GM12878 (cell line): Measurements from ENCODE around the gene MTRF1. TPM values are rescaled to one million over a fixed set of nuclear protein-coding genes. Genes with fewer than 3 reads are reported as not detected.

Experiments
- BACH1 ChIP-seq: fragments of 450-650 bp; IDR thresholded peaks from 2 replicates; pipeline ENCODE4 v1.6.1; 2017; ENCODE audit warnings: mild to moderate bottlenecking, borderline replicate concordance
- BRCA1 ChIP-seq: IDR thresholded peaks from 2 replicates; pipeline ENCODE4 v1.6.1; 2011; ENCODE audit warnings: low read depth, low read length, improper control_type of control experiment
- CBX3 ChIP-seq: fragments of 200-600 bp; sonication (generic); IDR thresholded peaks from 2 replicates; pipeline ENCODE4 v1.6.1; 2016; ENCODE audit warnings: low read depth, borderline replicate concordance
- CREB1 ChIP-seq: IDR thresholded peaks from 2 replicates; pipeline ENCODE4 v1.6.1; 2012; ENCODE audit warnings: low read depth, mild to moderate bottlenecking, inconsistent platforms
- ETV6 ChIP-seq, 2 experiments: fragments of 450-650 bp in 1 of 2; IDR thresholded peaks in 1 of 2; conservative IDR thresholded peaks in 1 of 2; 2 replicates each; pipeline ENCODE4 v1.6.1; 2014; ENCODE audit warnings: antibody characterized with exemption in 1 of 2, borderline replicate concordance in 1 of 2, low read depth in 1 of 2, mild to moderate bottlenecking in 1 of 2, moderate library complexity in 1 of 2
- IRF5 ChIP-seq: fragments of 450-650 bp; IDR thresholded peaks from 2 replicates; pipeline ENCODE4 v1.6.1; 2017; ENCODE audit warnings: borderline replicate concordance
- KAT2A ChIP-seq: conservative IDR thresholded peaks from 2 replicates; pipeline ENCODE4 v1.6.1; 2011; ENCODE audit warnings: low read depth, low read length; ENCODE audit not compliant: control insufficient read depth
- KLF5 ChIP-seq: fragments of 450-650 bp; IDR thresholded peaks from 2 replicates; pipeline ENCODE4 v1.6.1; 2014; ENCODE audit warnings: mild to moderate bottlenecking; ENCODE audit not compliant: partially characterized antibody
- RCOR1 ChIP-seq: conservative IDR thresholded peaks from 2 replicates; pipeline ENCODE4 v1.6.1; 2012; ENCODE audit warnings: low read depth, low read length, improper control_type of control experiment
- SIN3A ChIP-seq: IDR thresholded peaks from 2 replicates; pipeline ENCODE4 v1.6.1; 2012; ENCODE audit warnings: low read depth, low read length, improper control_type of control experiment
- SMAD5 ChIP-seq: IDR thresholded peaks from 2 replicates; pipeline ENCODE4 v1.6.1; 2016; ENCODE audit warnings: antibody characterized with exemption, low read depth
- STAT1 ChIP-seq: fragments of 450-650 bp; conservative IDR thresholded peaks from 2 replicates; pipeline ENCODE4 v1.6.1; 2014; ENCODE audit warnings: antibody characterized with exemption, mild to moderate bottlenecking
- TAF1 ChIP-seq: IDR thresholded peaks from 2 replicates; pipeline ENCODE4 v1.6.1; 2011; ENCODE audit warnings: mild to moderate bottlenecking, low read depth, low read length, borderline replicate concordance
- USF2 ChIP-seq: IDR thresholded peaks from 2 replicates; pipeline ENCODE4 v1.6.1; 2011; ENCODE audit warnings: low read depth, low read length, improper control_type of control experiment, borderline replicate concordance
- YBX1 ChIP-seq: fragments of 450-650 bp; IDR thresholded peaks from 2 replicates; pipeline ENCODE4 v1.6.1; 2016; ENCODE audit warnings: antibody characterized with exemption
- ZBED1 ChIP-seq: IDR thresholded peaks from 2 replicates; pipeline ENCODE4 v1.6.1; 2016; ENCODE audit warnings: borderline replicate concordance
- ZBTB11 ChIP-seq: fragments of 450-650 bp; formaldehyde crosslinking; IDR thresholded peaks from 2 replicates; pipeline ENCODE4 v1.5.0; 2022; ENCODE audit warnings: mild to moderate bottlenecking, missing genetic modification characterization
- ZNF274 ChIP-seq: IDR thresholded peaks from one replicate; pipeline ENCODE4 v1.8.0; 2011; ENCODE audit not compliant: insufficient read length, insufficient read depth
- ZNF592 ChIP-seq: fragments of 450-650 bp; IDR thresholded peaks from 2 replicates; pipeline ENCODE4 v1.6.1; 2017; ENCODE audit warnings: mild to moderate bottlenecking, moderate library complexity
- polyA plus RNA-seq, 11 experiments: library from polyadenylated mRNA; depleted of rRNA in 4 of 11; unstranded in 6 of 11; stranded (reverse) in 5 of 11; fragments of >200 nt; fragmentation: Nextera tagmentation in 4 of 11; fragmentation: Illumina TruSeq in 1 of 11; extraction: Ambion mirVana in 4 of 11; extraction: Trizol in 1 of 11; gene quantifications; 1 replicate in 1 of 11; 2 replicates in 10 of 11; pipeline versions ENCODE4 v1.2.1 to v1.2.3, GENCODE V29; 2011 to 2016; ENCODE audit warnings: inconsistent platforms in 2 of 11, missing spikeins in 2 of 11, low read depth in 1 of 11
- total RNA-seq, 4 experiments: library from RNA; depleted of rRNA in 3 of 4; stranded (reverse); fragments of >200 nt in 3 of 4; fragmentation: Illumina TruSeq in 1 of 4; extraction: Trizol in 1 of 4; gene quantifications; 2 replicates each; pipeline versions ENCODE4 v1.2.1 to v1.2.3, GENCODE V29; 2013 to 2021

MTRF1 gene
- total and polyA plus RNA-seq, 10 of the 15 experiments (the other 5 are each of a cell fraction or from before 2014, with no cell fraction given) = 12.1 to 33.7 (median 20.6) TPM

- TF ChIP-seq CREB1 (peak; percentile 65; the same call in 1 of the 2 replicates), BRCA1 (no peak), STAT1 (0 out of 2 replicates have a peak, but pooled peaks have one; percentile 69), KLF5 (no peak), ZBED1 (no peak), USF2 (no peak), IRF5 (no peak), ZNF592 (no peak), ZBTB11 (CRISPR knock-in tag) (peak; percentile 90), ZNF274 (no peak), YBX1 (no peak), RCOR1 (no peak), KAT2A (no peak), SMAD5 (peak; percentile 52; the same call in 1 of the 2 replicates), CBX3 (no peak), SIN3A (peak; percentile 86), ETV6 (conservative IDR thresholded peaks at IDR 0.05 in 1 of 2, IDR thresholded peaks at IDR 0.05 in 1 of 2; ENCODE audit: borderline replicate concordance in 1 of 2, low read depth in 1 of 2) (peak in 1 of 2 experiments; percentile 21; a peak in 1 of 4 replicates), BACH1 (no peak), TAF1 (no peak; the same call in 1 of the 2 replicates)
Measured at GRCh38 chr13:41263261-41263971, at the start of gene MTRF1 (continued).
